ENCODE data around the gene CMIP.

- TF ChIP-seq CTCF (IDR thresholded peaks at IDR 0.05) (no peak), POLR2AphosphoS5 (IDR thresholded peaks at IDR 0.05) (no peak), POLR2A (IDR thresholded peaks at IDR 0.05) (no peak)
These were observed 98.3 kb downstream of the CMIP start for GRCh38 chr16:81542609-81543570.

Data from sigmoid colon (tissue), 4 donors.